ENCODE data around the gene GOLPH3L.
"Not testable (repeated sequence)": the region's sequence is repeated elsewhere in the genome, so short reads cannot be mapped to it uniquely, and the experiment has no call there.

The GOLPH3L gene

GRCh38 chr1:150696995-150697927 lies at the start of gene GOLPH3L:
Gene GOLPH3L (minus strand): TSS chr1:150697154. CDS start chr1:150694838, 2,316 bp downstream.
- DNase-seq (ENCODE audit: low spot score): peak; percentile 94

- DNase-seq (ENCODE audit: low spot score): no peak
These were observed 33.3 kb upstream of the GOLPH3L start for GRCh38 chr1:150730130-150730721.

GRCh38 chr1:150724336-150724735 lies 27.4 kb upstream of the GOLPH3L start:
- DNase-seq (ENCODE audit: low spot score): no peak

- DNase-seq (ENCODE audit: low spot score): no peak
These were observed 23.7 kb upstream of the GOLPH3L start, which contains the start of gene HORMAD1 for GRCh38 chr1:150720703-150721102. Gene HORMAD1 (minus strand): TSS chr1:150720895. CDS start chr1:150719505, 1,390 bp downstream.

GRCh38 chr1:150720098-150720497 lies 23.1 kb upstream of the GOLPH3L start:
- no peak for DNase-seq (ENCODE audit: low spot score)

GRCh38 chr1:150718225-150718891 lies 21.4 kb upstream of the GOLPH3L start:
- no peak for DNase-seq (ENCODE audit: low spot score)

GRCh38 chr1:150709031-150709430 lies 12.1 kb upstream of the GOLPH3L start:
- not testable (repeated sequence) for DNase-seq (ENCODE audit: low spot score)

GRCh38 chr1:150708595-150708994 lies 11.6 kb upstream of the GOLPH3L start:
- no peak for DNase-seq (ENCODE audit: low spot score)

GRCh38 chr1:150706091-150706490 lies 9.1 kb upstream of the GOLPH3L start:
- no peak for DNase-seq (ENCODE audit: low spot score)

GRCh38 chr1:150703427-150703826 lies 6.5 kb upstream of the GOLPH3L start:
- no peak for DNase-seq (ENCODE audit: low spot score)

GRCh38 chr1:150696590-150696989 lies 364 bp downstream of the GOLPH3L start:
- DNase-seq (ENCODE audit: low spot score): peak; percentile 18

GRCh38 chr1:150696162-150696561 lies 792 bp downstream of the GOLPH3L start:
- DNase-seq (ENCODE audit: low spot score): no peak

- DNase-seq (ENCODE audit: low spot score): no peak
These were observed 1.4 kb downstream of the GOLPH3L start for GRCh38 chr1:150695561-150695960.

GRCh38 chr1:150692720-150693119 lies 4.2 kb downstream of the GOLPH3L start:
- DNase-seq (ENCODE audit: low spot score): no peak

GRCh38 chr1:150688763-150689162 lies 8.2 kb downstream of the GOLPH3L start:
- DNase-seq (ENCODE audit: low spot score): no peak

- no peak for DNase-seq (ENCODE audit: low spot score)
These were observed 10.7 kb downstream of the GOLPH3L start for GRCh38 chr1:150686275-150686674.

GRCh38 chr1:150683914-150684313 lies 13.0 kb downstream of the GOLPH3L start:
- DNase-seq (ENCODE audit: low spot score): no peak

GRCh38 chr1:150678988-150679387 lies 18.0 kb downstream of the GOLPH3L start:
- no peak for DNase-seq (ENCODE audit: low spot score)

- DNase-seq (ENCODE audit: low spot score): no peak
These were observed 22.1 kb downstream of the GOLPH3L start for GRCh38 chr1:150674881-150675280.

- no peak for DNase-seq (ENCODE audit: low spot score)
These were observed 33.6 kb downstream of the GOLPH3L start for GRCh38 chr1:150663321-150663720.

- DNase-seq (ENCODE audit: low spot score): no peak
These were observed 34.1 kb downstream of the GOLPH3L start for GRCh38 chr1:150662811-150663210.

GRCh38 chr1:150661156-150661555 lies 35.8 kb downstream of the GOLPH3L start:
- DNase-seq (ENCODE audit: low spot score): no peak

- no peak for DNase-seq (ENCODE audit: low spot score)
These were observed 36.4 kb downstream of the GOLPH3L start for GRCh38 chr1:150660584-150660983.
